DOHH2 (cell line): ENCODE measurements around the gene HLTF.

ENCODE experiments used
- H3F3A ChIP-seq: fragments of 200-600 bp; sonication (generic), shearing (Covaris generic); 2 replicates; pipeline ENCODE4 v1.6.0; 2016; ENCODE audit warnings: antibody characterized with exemption, mild to moderate bottlenecking; ENCODE audit not compliant: control insufficient read depth, insufficient read depth
- H3K27ac ChIP-seq: fragments of 200-600 bp; sonication (generic); 2 replicates; pipeline ENCODE4 v1.5.1; 2014; ENCODE audit warnings: low read depth, mild to moderate bottlenecking, low read length, moderate library complexity
- H3K27me3 ChIP-seq: fragments of 200-600 bp; sonication (generic); 2 replicates; pipeline ENCODE4 v1.6.1; 2014; ENCODE audit warnings: mild to moderate bottlenecking, low read length, mixed read lengths; ENCODE audit not compliant: control insufficient read depth
- H3K36me3 ChIP-seq: fragments of 200-600 bp; sonication (generic); 2 replicates; pipeline ENCODE4 v1.6.1; 2014; ENCODE audit warnings: mild to moderate bottlenecking, low read length, moderate library complexity, mixed read lengths; ENCODE audit not compliant: control insufficient read depth
- H3K4me1 ChIP-seq: fragments of 200-600 bp; sonication (generic); 2 replicates; pipeline ENCODE4 v1.6.1; 2014; ENCODE audit warnings: mild to moderate bottlenecking, low read length, mixed read lengths; ENCODE audit not compliant: control insufficient read depth
- H3K4me2 ChIP-seq: fragments of 200-600 bp; sonication (generic); 2 replicates; pipeline ENCODE4 v1.6.0; 2014; ENCODE audit warnings: mild to moderate bottlenecking, low read length, moderate library complexity
- H3K4me3 ChIP-seq: fragments of 200-600 bp; sonication (generic); 2 replicates; pipeline ENCODE4 v1.5.1; 2014; ENCODE audit warnings: mild to moderate bottlenecking, low read length, mixed read lengths
- H3K79me2 ChIP-seq: fragments of 200-600 bp; sonication (generic); 2 replicates; pipeline ENCODE4 v1.6.1; 2014; ENCODE audit warnings: mild to moderate bottlenecking, low read length, mixed read lengths; ENCODE audit not compliant: control insufficient read depth
- H3K9me2 ChIP-seq: fragments of 200-600 bp; sonication (generic); replicated peaks from 2 replicates; pipeline ENCODE4 v1.6.1; 2014; ENCODE audit warnings: mild to moderate bottlenecking, low read length, mixed read lengths; ENCODE audit not compliant: control insufficient read depth
- H3K9me3 ChIP-seq: fragments of 200-600 bp; sonication (generic); 2 replicates; pipeline ENCODE4 v1.6.1; 2014; ENCODE audit warnings: antibody characterized with exemption, low read length, mixed read lengths; ENCODE audit not compliant: control insufficient read depth, insufficient read depth
- H4K20me1 ChIP-seq: fragments of 200-600 bp; sonication (generic); 2 replicates; pipeline ENCODE4 v1.6.0; 2014; ENCODE audit warnings: low read depth, mild to moderate bottlenecking, antibody characterized with exemption, low read length, moderate library complexity; ENCODE audit not compliant: control insufficient read depth, insufficient read depth
- CTCF ChIP-seq: fragments of 200-600 bp; sonication (generic); IDR thresholded peaks from one replicate; pipeline ENCODE4 v1.5.1; 2014; ENCODE audit warnings: antibody characterized with exemption, mild to moderate bottlenecking, low read depth, low read length; ENCODE audit not compliant: poor library complexity, severe bottlenecking
- EZH2phosphoT487 ChIP-seq: fragments of 200-600 bp; sonication (generic); IDR thresholded peaks from 2 replicates; pipeline ENCODE4 v1.6.1; 2017; ENCODE audit warnings: borderline replicate concordance, mild to moderate bottlenecking, antibody characterized with exemption, low read length, moderate library complexity, mixed read lengths

The HLTF gene

GRCh38 chr3:149055575-149055974, 30.8 kb downstream of the HLTF start:
- Histone ChIP-seq H3F3A (no peaks in the 10 kb centered on the region), H3K4me2 (no peak overlapping the region), H3K27ac (no peak overlapping the region), H3K9me3 (no peaks in the 10 kb centered on the region), H3K4me3 (no peak overlapping the region), H3K36me3 (peaks cover 25% of the 10 kb centered on the region), H3K4me1 (no peaks in the 10 kb centered on the region), H3K9me2 (no peaks in the 10 kb centered on the region), H4K20me1 (no peaks in the 10 kb centered on the region), H3K79me2 (no peaks in the 10 kb centered on the region), H3K27me3 (no peaks in the 10 kb centered on the region)
- TF ChIP-seq CTCF (no peak), EZH2phosphoT487 (no peak)

DNA sequence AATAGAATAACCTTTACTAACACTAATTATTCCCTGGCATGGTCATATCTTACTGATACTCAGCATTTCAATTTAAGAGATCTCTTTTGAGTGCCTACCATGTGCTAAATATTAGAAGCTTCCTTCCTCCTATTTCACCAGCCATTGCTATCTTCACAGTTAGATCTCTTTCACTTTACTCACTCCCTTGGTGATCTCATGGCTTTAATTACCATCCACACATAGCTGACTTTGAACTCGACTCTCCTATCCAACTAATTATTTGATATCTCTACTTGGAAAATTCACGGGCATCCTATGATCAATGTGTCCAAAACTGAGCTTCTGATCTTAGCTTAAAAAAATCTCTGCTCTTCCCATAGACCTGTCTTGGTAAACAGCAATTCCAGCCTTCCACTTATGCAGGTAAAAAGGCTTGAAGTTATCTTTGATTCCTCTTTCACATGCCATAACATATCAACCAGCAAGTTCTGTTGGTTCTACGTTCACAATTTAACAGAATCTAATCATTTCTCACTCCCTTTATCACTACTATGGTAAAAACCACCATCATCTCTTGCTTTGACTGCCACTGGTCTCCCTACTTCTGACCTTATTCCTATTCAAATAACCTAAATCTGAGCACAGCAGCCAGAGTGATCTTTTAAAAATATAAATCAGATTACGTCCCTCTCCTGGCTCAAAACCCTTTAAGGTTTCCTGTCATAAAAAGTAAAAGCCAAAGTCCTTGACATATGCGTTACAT, 41.8 kb downstream of the HLTF start:
- H4K20me1 ChIP-seq: no peaks in the 10 kb centered on the region
- no peaks in the 10 kb centered on the region for H3K9me3 ChIP-seq
- no peaks in the 10 kb centered on the region for H3K79me2 ChIP-seq
- no peaks in the 10 kb centered on the region for H3F3A ChIP-seq
- H3K9me2 ChIP-seq: no peaks in the 10 kb centered on the region
- no peaks in the 10 kb centered on the region for H3K27me3 ChIP-seq
- H3K36me3 ChIP-seq: peaks cover 35% of the 10 kb centered on the region
- H3K4me1 ChIP-seq: no peaks in the 10 kb centered on the region
- H3K27ac ChIP-seq: no peak overlapping the region
- no peak overlapping the region for H3K4me3 ChIP-seq
- no peak overlapping the region for H3K4me2 ChIP-seq
- no peak for TF ChIP-seq CTCF
- no peak for TF ChIP-seq EZH2phosphoT487

DNA sequence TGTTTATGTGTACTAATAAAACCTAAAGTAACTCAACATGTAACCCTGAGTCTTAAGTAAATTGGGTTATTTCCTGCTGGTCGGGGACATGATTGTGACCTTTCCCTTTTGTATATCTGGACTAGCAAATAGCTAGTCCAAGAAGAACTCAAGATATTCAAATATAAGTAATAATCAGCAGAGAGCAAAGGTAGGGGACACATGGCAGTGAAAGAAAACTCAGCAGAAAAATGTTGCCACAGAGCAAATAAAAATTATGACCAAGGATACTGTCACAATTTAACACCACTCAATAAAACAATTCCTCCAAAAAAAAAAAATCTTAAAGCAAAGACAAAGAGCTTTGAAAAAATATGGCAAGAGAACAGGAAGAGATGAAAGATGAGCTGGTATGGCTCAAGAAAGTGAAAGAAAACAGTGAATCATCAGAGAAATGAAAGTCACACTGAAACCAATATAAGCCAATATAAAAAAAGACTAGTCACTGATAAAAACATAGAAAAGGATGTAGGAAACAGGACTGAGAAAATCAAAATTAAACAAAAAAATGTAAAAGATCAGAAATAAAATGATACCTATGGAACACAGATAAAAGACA, 43.4 kb downstream of the HLTF start:
- H3K4me1 ChIP-seq: no peaks in the 10 kb centered on the region
- no peaks in the 10 kb centered on the region for H3K79me2 ChIP-seq
- H3K27ac ChIP-seq: no peak overlapping the region
- TF ChIP-seq CTCF (no peak), EZH2phosphoT487 (no peak)
- no peaks in the 10 kb centered on the region for H3K9me2 ChIP-seq
- H3K36me3 ChIP-seq: peaks cover 44% of the 10 kb centered on the region
- no peak overlapping the region for H3K4me3 ChIP-seq
- H3K9me3 ChIP-seq: no peaks in the 10 kb centered on the region
- no peaks in the 10 kb centered on the region for H3K27me3 ChIP-seq
- H3F3A ChIP-seq: no peaks in the 10 kb centered on the region
- no peaks in the 10 kb centered on the region for H4K20me1 ChIP-seq
- H3K4me2 ChIP-seq: no peak overlapping the region
